IMR-90 (cell line): ENCODE measurements around the gene SHROOM3. TPM values are rescaled to one million over a fixed set of nuclear protein-coding genes. Genes with fewer than 3 reads are reported as not detected.

ENCODE experiments used
- ATAC-seq: fragments of 200-7000 bp; cut with Tn5 transposase; 2 replicates; pipeline ENCODE4 v1.9.1; 2020; ENCODE audit warnings: low read depth, mild to moderate bottlenecking, moderate library complexity
- BruUV-seq: library from RNA; stranded (reverse); fragments of 400-500 nt; replicated peaks from 2 replicates; lab custom pipeline; 2021; lab: Mats Ljungman, UMichigan
- CTCF ChIA-PET: fragments of 300-600 bp; formaldehyde crosslinking; extraction: SDS; loops from one replicate; lab custom pipeline; 2021; ENCODE audit warnings: antibody characterized with exemption; lab: Yijun Ruan, JAX
- POLR2A ChIA-PET: fragments of 300-600 bp; sonication (Branson Sonifier 250); formaldehyde crosslinking; loops from one replicate; lab custom pipeline; 2022; ENCODE audit warnings: antibody characterized with exemption; ENCODE audit not compliant: unreplicated experiment; lab: Charles Lee
- DNase-seq: peaks from one replicate; pipeline ENCODE4 v3.0.0; 2013
- H2AFZ ChIP-seq: replicated peaks from 2 replicates; pipeline ENCODE3; 2013; ENCODE audit warnings: low read length, mild to moderate bottlenecking; ENCODE audit not compliant: poor library complexity
- H2AK5ac ChIP-seq: 2 replicates; pipeline ENCODE4 v1.6.1; 2013; ENCODE audit warnings: low read depth, low read length, inconsistent platforms
- H2AK9ac ChIP-seq: replicated peaks from 2 replicates; pipeline ENCODE3; 2013; ENCODE audit warnings: mild to moderate bottlenecking, low read depth, low read length, moderate library complexity; ENCODE audit not compliant: poor library complexity
- H2BK120ac ChIP-seq: 2 replicates; pipeline ENCODE4 v1.6.1; 2013; ENCODE audit warnings: low read depth, low read length, inconsistent platforms
- H2BK15ac ChIP-seq: 3 replicates; pipeline ENCODE4 v1.6.1; 2013; ENCODE audit warnings: low read depth, low read length, inconsistent platforms
- H2BK20ac ChIP-seq: 2 replicates; pipeline ENCODE4 v1.6.1; 2013; ENCODE audit warnings: low read depth, mild to moderate bottlenecking, inconsistent platforms, low read length, moderate library complexity
- H2BK5ac ChIP-seq: 2 replicates; pipeline ENCODE4 v1.6.1; 2013; ENCODE audit warnings: mild to moderate bottlenecking, low read depth, low read length, inconsistent platforms; ENCODE audit not compliant: poor library complexity, severe bottlenecking
- H3K14ac ChIP-seq: replicated peaks from 2 replicates; pipeline ENCODE4 v1.6.1; 2013; ENCODE audit warnings: low read depth, low read length, inconsistent platforms
- H3K18ac ChIP-seq: 2 replicates; pipeline ENCODE4 v1.6.1; 2013; ENCODE audit warnings: low read depth, low read length, control low read depth
- H3K23ac ChIP-seq: 2 replicates; pipeline ENCODE4 v1.6.1; 2013; ENCODE audit warnings: low read depth, low read length, inconsistent platforms
- H3K27ac ChIP-seq: 2 replicates; pipeline ENCODE4 v1.5.1; 2013; ENCODE audit warnings: mild to moderate bottlenecking, control low read depth, low read length; ENCODE audit not compliant: insufficient read depth
- H3K27me3 ChIP-seq: 2 replicates; pipeline ENCODE4 v1.6.1; 2013; ENCODE audit warnings: low read length; ENCODE audit not compliant: control insufficient read depth, insufficient read depth
- H3K36me3 ChIP-seq: 2 replicates; pipeline ENCODE4 v1.6.1; 2013; ENCODE audit warnings: low read length, mixed read lengths; ENCODE audit not compliant: control insufficient read depth, insufficient read depth
- H3K4ac ChIP-seq: 2 replicates; pipeline ENCODE4 v1.6.1; 2013; ENCODE audit warnings: low read depth, low read length, inconsistent platforms
- H3K4me1 ChIP-seq: 2 replicates; pipeline ENCODE4 v1.6.1; 2013; ENCODE audit warnings: low read length, mixed read lengths; ENCODE audit not compliant: control insufficient read depth, insufficient read depth
- H3K4me2 ChIP-seq: 2 replicates; pipeline ENCODE4 v1.6.1; 2013; ENCODE audit warnings: low read depth, mild to moderate bottlenecking, control low read depth, low read length, moderate library complexity
- H3K4me3 ChIP-seq: 2 replicates; pipeline ENCODE4 v1.5.1; 2013; ENCODE audit warnings: low read depth, mild to moderate bottlenecking, control low read depth, low read length, moderate library complexity; ENCODE audit not compliant: insufficient read depth
- H3K56ac ChIP-seq: 2 replicates; pipeline ENCODE4 v1.6.1; 2013; ENCODE audit warnings: low read length, inconsistent platforms; ENCODE audit not compliant: insufficient read depth; ENCODE audit errors: extremely low read depth
- H3K79me1 ChIP-seq, 2 experiments: 2 replicates each; pipeline ENCODE4 v1.6.1; 2013; ENCODE audit warnings: low read length in 2 of 2, inconsistent platforms in 1 of 2, low read depth in 1 of 2
- H3K9ac ChIP-seq: 2 replicates; pipeline ENCODE4 v1.6.1; 2013; ENCODE audit warnings: low read depth, low read length, control low read depth
- H3K9me1 ChIP-seq: 2 replicates; pipeline ENCODE4 v1.6.1; 2013; ENCODE audit warnings: low read length, inconsistent platforms; ENCODE audit not compliant: insufficient read depth
- H3K9me3 ChIP-seq: 2 replicates; pipeline ENCODE4 v1.6.1; 2013; ENCODE audit warnings: low read length; ENCODE audit not compliant: control insufficient read depth, insufficient read depth
- H4K20me1 ChIP-seq: 2 replicates; pipeline ENCODE4 v1.6.1; 2013; ENCODE audit warnings: low read length, inconsistent platforms; ENCODE audit not compliant: insufficient read depth
- H4K5ac ChIP-seq: 2 replicates; pipeline ENCODE4 v1.6.1; 2013; ENCODE audit warnings: mild to moderate bottlenecking, low read depth, low read length, control low read depth
- H4K8ac ChIP-seq, 2 experiments: 2 replicates each; pipeline ENCODE4 v1.6.1; 2013; ENCODE audit warnings: low read depth in 2 of 2, low read length in 2 of 2, control low read depth in 1 of 2, inconsistent platforms in 1 of 2
- H4K91ac ChIP-seq: 2 replicates; pipeline ENCODE4 v1.6.1; 2013; ENCODE audit warnings: low read depth, low read length, inconsistent platforms; ENCODE audit not compliant: insufficient read depth
- BHLHE40 ChIP-seq: fragments of 150-350 bp; IDR thresholded peaks from 2 replicates; pipeline ENCODE4 v1.6.1; 2016; ENCODE audit warnings: mild to moderate bottlenecking, low read depth, low read length
- CEBPB ChIP-seq: IDR thresholded peaks from 2 replicates; pipeline ENCODE4 v1.6.1; 2012; ENCODE audit warnings: low read depth, low read length, improper control_type of control experiment
- CHD1 ChIP-seq: IDR thresholded peaks from 2 replicates; pipeline ENCODE4 v1.6.1; 2012; ENCODE audit warnings: low read depth, low read length, improper control_type of control experiment
- CTCF ChIP-seq: conservative IDR thresholded peaks from 2 replicates; pipeline ENCODE4 v1.5.1; 2012; ENCODE audit warnings: mild to moderate bottlenecking, low read depth, low read length, improper control_type of control experiment
- ELK1 ChIP-seq: fragments of 150-350 bp; IDR thresholded peaks from 2 replicates; pipeline ENCODE4 v1.6.1; 2016; ENCODE audit warnings: low read depth, mild to moderate bottlenecking, low read length, moderate library complexity, borderline replicate concordance
- FOS ChIP-seq: fragments of 150-350 bp; IDR thresholded peaks from 2 replicates; pipeline ENCODE4 v1.6.1; 2016; ENCODE audit warnings: low read depth, low read length
- MAFK ChIP-seq: IDR thresholded peaks from 2 replicates; pipeline ENCODE4 v1.6.1; 2012; ENCODE audit warnings: low read depth, low read length, improper control_type of control experiment
- MAZ ChIP-seq: IDR thresholded peaks from 2 replicates; pipeline ENCODE4 v1.6.1; 2012; ENCODE audit warnings: low read depth, mild to moderate bottlenecking, low read length, improper control_type of control experiment, moderate library complexity, borderline replicate concordance
- MXI1 ChIP-seq: IDR thresholded peaks from 2 replicates; pipeline ENCODE4 v1.6.1; 2012; ENCODE audit warnings: low read depth, mild to moderate bottlenecking, low read length, moderate library complexity, borderline replicate concordance
- NFE2L2 ChIP-seq: fragments of 150-350 bp; IDR thresholded peaks from 2 replicates; pipeline ENCODE4 v1.6.1; 2016; ENCODE audit warnings: low read depth, mild to moderate bottlenecking, low read length
- POLR2A ChIP-seq: IDR thresholded peaks from 2 replicates; pipeline ENCODE4 v1.6.1; 2012; ENCODE audit warnings: mild to moderate bottlenecking, low read depth, low read length
- RAD21 ChIP-seq: IDR thresholded peaks from 2 replicates; pipeline ENCODE4 v1.6.1; 2012; ENCODE audit warnings: low read length, improper control_type of control experiment
- RCOR1 ChIP-seq: IDR thresholded peaks from 2 replicates; pipeline ENCODE4 v1.6.1; 2012; ENCODE audit warnings: mild to moderate bottlenecking, low read length, improper control_type of control experiment; ENCODE audit not compliant: insufficient replicate concordance
- RFX5 ChIP-seq: IDR thresholded peaks from 2 replicates; pipeline ENCODE4 v1.8.0; 2012; ENCODE audit warnings: low read depth, mild to moderate bottlenecking, low read length, moderate library complexity
- SMC3 ChIP-seq: fragments of 150-350 bp; IDR thresholded peaks from 2 replicates; pipeline ENCODE4 v1.6.1; 2016; ENCODE audit warnings: low read depth, mild to moderate bottlenecking, antibody characterized with exemption, low read length, moderate library complexity
- USF2 ChIP-seq: fragments of 150-350 bp; IDR thresholded peaks from 2 replicates; pipeline ENCODE4 v1.6.1; 2017; ENCODE audit warnings: mild to moderate bottlenecking, antibody characterized with exemption, low read length, low read depth
- WGBS, 2 experiments: methylation state at CpG; one replicate each; pipeline versions ENCODE4 v1.1.5 to v1.1.7; 2013; ENCODE audit warnings: missing lambda C conversion rate in 2 of 2; ENCODE audit not compliant: insufficient read length in 1 of 2; ENCODE audit errors: extremely low coverage in 2 of 2; 5-methylcytosine and 5-hydroxymethylcytosine counted together
- dilution Hi-C: fragments of 300-500 bp; cut with HindIII; formaldehyde crosslinking; loops from one replicate; pipeline ENCODE4 v1.14.3; 2018; ENCODE audit warnings: low sequenced_read_pairs; ENCODE audit not compliant: unreplicated experiment
- in situ Hi-C: fragments of 300-500 bp; cut with MboI; formaldehyde crosslinking; loops from 3 replicates; pipeline ENCODE4 v1.14.3; 2019; ENCODE audit warnings: low sequenced_read_pairs, inconsistent platforms, mixed read lengths
- intact Hi-C: fragments of 100-400 bp; cut with micrococcal nuclease; formaldehyde crosslinking; loops from 2 replicates; pipeline ENCODE4 v1.10.0; 2022
- polyA plus RNA-seq, 3 experiments: library from polyadenylated mRNA; depleted of rRNA; stranded (reverse); fragments of >200 nt; gene quantifications; 2 replicates each; pipeline ENCODE4 v1.2.3, GENCODE V29; 2012; ENCODE audit warnings: low replicate concordance in 1 of 3
- total RNA-seq: library from RNA; depleted of rRNA; stranded (reverse); fragments of >200 nt; gene quantifications from 2 replicates; pipeline ENCODE4 v1.2.3, GENCODE V29; 2012

The SHROOM3 gene
- total and polyA plus RNA-seq, 2 of the 4 experiments (the other 2 are of a cell fraction): 10.8 to 19.5 TPM

GRCh38 chr4:76790377-76790776 lies 355.3 kb downstream of the SHROOM3 start:
- no peak overlapping the region for H3K23ac ChIP-seq
- H2BK5ac ChIP-seq: no peak overlapping the region
- no peak overlapping the region for H3K9ac ChIP-seq
- H3K27me3 ChIP-seq: no peaks in the 10 kb centered on the region
- H3K27ac ChIP-seq: no peak overlapping the region
- 0 out of 4 replicates have a peak, but pooled peaks cover 0 to 4% of the 10 kb centered on the region in 2 experiments for H3K79me1 ChIP-seq
- no peak overlapping the region for H4K91ac ChIP-seq
- intact Hi-C loops (no loop called here), dilution Hi-C loops (no loop called here), in situ Hi-C loops (no loop called here)
- H3K4me2 ChIP-seq: no peak overlapping the region
- no peak overlapping the region for H4K5ac ChIP-seq
- DNase-seq (no peak), ATAC-seq (no peak)
- H4K20me1 ChIP-seq: no peaks in the 10 kb centered on the region
- no peaks in the 10 kb centered on the region for H3K9me3 ChIP-seq
- POLR2A ChIA-PET: interaction anchor here (0.6 kb wide), 1 partner anchor 12 kb away, joined by 6 read pairs; no protein-coding TSS in a partner anchor
- H3K4me3 ChIP-seq: no peak overlapping the region
- H3K36me3 ChIP-seq: no peaks in the 10 kb centered on the region
- H3K18ac ChIP-seq: no peak overlapping the region
- no peak overlapping the region for H3K56ac ChIP-seq
- H3K9me1 ChIP-seq: no peaks in the 10 kb centered on the region
- H3K14ac ChIP-seq: no peak overlapping the region
- no peak overlapping the region for H2AFZ ChIP-seq
- no peak overlapping the region for H2AK5ac ChIP-seq
- H3K4ac ChIP-seq: no peak overlapping the region
- H3K4me1 ChIP-seq: no peaks in the 10 kb centered on the region
- BruUV-seq: no TSS peak
- no peak overlapping the region for H2BK120ac ChIP-seq
- H4K8ac ChIP-seq: no peak overlapping the region
- H2BK20ac ChIP-seq: no peak overlapping the region
- no CpG with 5 or more reads among the region's 1 CpG for WGBS, 2 experiments
- H2AK9ac ChIP-seq: no peak overlapping the region
- CTCF ChIA-PET: interaction anchor here (0.7 to 0.9 kb wide), 3 partner anchors 9 to 248 kb away, joined by 3 to 7 read pairs (median 5); no protein-coding TSS in a partner anchor
- TF ChIP-seq RFX5: no peak
- TF ChIP-seq MXI1: no peak
- TF ChIP-seq RCOR1: no peak
- no peak for TF ChIP-seq POLR2A
- TF ChIP-seq BHLHE40: no peak
- no peak for TF ChIP-seq MAZ
- TF ChIP-seq SMC3: no peak
- TF ChIP-seq RAD21: no peak
- TF ChIP-seq NFE2L2: no peak
- TF ChIP-seq CHD1: no peak
- no peak for TF ChIP-seq ELK1
- TF ChIP-seq USF2: no peak
- no peak for TF ChIP-seq FOS
- no peak for TF ChIP-seq CEBPB
- TF ChIP-seq CTCF: no peak
- no peak for TF ChIP-seq MAFK
- no peak overlapping the region for H2BK15ac ChIP-seq
